ENCODE measurements around the gene CDKN1C. TPM values are rescaled to one million over a fixed set of nuclear protein-coding genes. Genes with fewer than 3 reads are reported as not detected.

CDKN1C gene
- total and polyA plus RNA-seq, 2 experiments from 2014 or later: 0.38 to 0.43 TPM

- Histone ChIP-seq H3K79me2 (ENCODE audit: insufficient read depth) (no peaks in the 10 kb centered on the region), H3K4me2 (ENCODE audit: unreplicated experiment) (no peak overlapping the region), H3K27me3 (replicated peaks; ENCODE audit: insufficient read depth) (no peaks in the 10 kb centered on the region), H3F3A (ENCODE audit: insufficient read depth) (no peaks in the 10 kb centered on the region), H3K36me3 (ENCODE audit: low read depth) (no peaks in the 10 kb centered on the region), H2AFZ (no peak overlapping the region), H3K9ac (no peak overlapping the region), H3K4me1 (ENCODE audit: insufficient read depth) (peaks cover 13% of the 10 kb centered on the region), H3K9me3 (ENCODE audit: low read depth) (no peaks in the 10 kb centered on the region), H4K20me1 (ENCODE audit: insufficient read depth) (no peaks in the 10 kb centered on the region), H3K27ac (no peak overlapping the region), H3K9me2 (ENCODE audit: insufficient read depth) (no peaks in the 10 kb centered on the region), H3K4me3 (no peak overlapping the region)
- no peak for DNase-seq
- 74 to 82% methylated on average over 4 of the region's 4 CpGs for WGBS, 2 experiments (ENCODE audit: low coverage in 1 of 2, low lambda C conversion rate in 2 of 2, missing lambda C conversion rate in 2 of 2)
- in situ Hi-C loops (cut with MboI): loop anchor here (10.0 to 25.0 kb wide), 3 partner anchors 459 to 707 kb away; partner anchors contain the start of genes C11orf21 and TSPAN32
- TF ChIP-seq EZH2 (IDR thresholded peaks at IDR 0.05; ENCODE audit: insufficient read depth, poor library complexity, severe bottlenecking): no peak
- no peak for TF ChIP-seq EZH2phosphoT487 (IDR thresholded peaks at IDR 0.05; ENCODE audit: insufficient read depth, low read depth)
These were observed 8.4 kb upstream of the CDKN1C start for GRCh38 chr11:2893935-2894334.

GRCh38 chr11:2892967-2893528, 7.5 kb upstream of the CDKN1C start:
- 46 to 51% methylated on average over 4 of the region's 4 CpGs for WGBS, 2 experiments (ENCODE audit: low coverage in 1 of 2, low lambda C conversion rate in 2 of 2, missing lambda C conversion rate in 2 of 2)
- peak overlapping the region; percentile 81 for H3K4me2 ChIP-seq (ENCODE audit: unreplicated experiment)

GRCh38 chr11:2892215-2892966, 6.8 kb upstream of the CDKN1C start:
- Histone ChIP-seq H3K9ac (peak overlapping the region; percentile 54), H3K9me2 (ENCODE audit: insufficient read depth) (no peaks in the 10 kb centered on the region), H3K4me2 (ENCODE audit: unreplicated experiment) (peak overlapping the region; percentile 81), H4K20me1 (ENCODE audit: insufficient read depth) (no peaks in the 10 kb centered on the region), H3K27me3 (replicated peaks; ENCODE audit: insufficient read depth) (no peaks in the 10 kb centered on the region), H3K27ac (no peak overlapping the region), H3K79me2 (ENCODE audit: insufficient read depth) (no peaks in the 10 kb centered on the region), H3K9me3 (ENCODE audit: low read depth) (no peaks in the 10 kb centered on the region), H2AFZ (peak overlapping the region; percentile 83), H3F3A (ENCODE audit: insufficient read depth) (no peaks in the 10 kb centered on the region), H3K4me1 (ENCODE audit: insufficient read depth) (0 out of 2 replicates have a peak, but pooled peaks cover 6% of the 10 kb centered on the region), H3K4me3 (peak overlapping the region; percentile 68), H3K36me3 (ENCODE audit: low read depth) (no peaks in the 10 kb centered on the region)
- peak; percentile 55 for DNase-seq
- 3% methylated on average over 28 to 34 of the region's 34 CpGs for WGBS, 2 experiments (ENCODE audit: low coverage in 1 of 2, low lambda C conversion rate in 2 of 2, missing lambda C conversion rate in 2 of 2)
- in situ Hi-C loops (cut with MboI): loop anchor here (10.0 to 25.0 kb wide), 3 partner anchors 458 to 705 kb away; partner anchors contain the start of genes C11orf21 and TSPAN32
- TF ChIP-seq EZH2phosphoT487 (IDR thresholded peaks at IDR 0.05; ENCODE audit: insufficient read depth, low read depth): no peak
- TF ChIP-seq EZH2 (IDR thresholded peaks at IDR 0.05; ENCODE audit: insufficient read depth, poor library complexity, severe bottlenecking): no peak

More at GRCh38 chr11:2892967-2893528, 7.5 kb upstream of the CDKN1C start:
- Histone ChIP-seq H3K27ac (no peak overlapping the region), H3K9me2 (ENCODE audit: insufficient read depth) (no peaks in the 10 kb centered on the region), H3K27me3 (replicated peaks; ENCODE audit: insufficient read depth) (no peaks in the 10 kb centered on the region), H4K20me1 (ENCODE audit: insufficient read depth) (no peaks in the 10 kb centered on the region), H3K9ac (peak overlapping the region; percentile 54; the same call in 1 of the 2 replicates), H2AFZ (peak overlapping the region; percentile 83), H3F3A (ENCODE audit: insufficient read depth) (no peaks in the 10 kb centered on the region), H3K9me3 (ENCODE audit: low read depth) (no peaks in the 10 kb centered on the region), H3K4me3 (peak overlapping the region; percentile 68), H3K36me3 (ENCODE audit: low read depth) (no peaks in the 10 kb centered on the region), H3K79me2 (ENCODE audit: insufficient read depth) (no peaks in the 10 kb centered on the region), H3K4me1 (ENCODE audit: insufficient read depth) (0 out of 2 replicates have a peak, but pooled peaks cover 6% of the 10 kb centered on the region)
- no peak for DNase-seq
- TF ChIP-seq EZH2 (IDR thresholded peaks at IDR 0.05; ENCODE audit: insufficient read depth, poor library complexity, severe bottlenecking): no peak
- no peak for TF ChIP-seq EZH2phosphoT487 (IDR thresholded peaks at IDR 0.05; ENCODE audit: insufficient read depth, low read depth)
- in situ Hi-C loops (cut with MboI): loop anchor here (10.0 to 25.0 kb wide), 3 partner anchors 458 to 706 kb away; partner anchors contain the start of genes C11orf21 and TSPAN32

- TF ChIP-seq EZH2 (IDR thresholded peaks at IDR 0.05; ENCODE audit: insufficient read depth, poor library complexity, severe bottlenecking) (no peak), EZH2phosphoT487 (IDR thresholded peaks at IDR 0.05; ENCODE audit: insufficient read depth, low read depth) (no peak)
- peak overlapping the region; percentile 68 for H3K4me3 ChIP-seq
- H3K9me3 ChIP-seq (ENCODE audit: low read depth): no peaks in the 10 kb centered on the region
- 0 out of 2 replicates have a peak, but pooled peaks cover 6% of the 10 kb centered on the region for H3K4me1 ChIP-seq (ENCODE audit: insufficient read depth)
- in situ Hi-C loops (cut with MboI): loop anchor here (10.0 to 25.0 kb wide), 3 partner anchors 457 to 704 kb away; partner anchors contain the start of genes C11orf21 and TSPAN32
- 45 to 52% methylated on average over 17 of the region's 17 CpGs for WGBS, 2 experiments (ENCODE audit: low coverage in 1 of 2, low lambda C conversion rate in 2 of 2, missing lambda C conversion rate in 2 of 2)
- H3K79me2 ChIP-seq (ENCODE audit: insufficient read depth): no peaks in the 10 kb centered on the region
- no peaks in the 10 kb centered on the region for H4K20me1 ChIP-seq (ENCODE audit: insufficient read depth)
- peak overlapping the region; percentile 81 for H3K4me2 ChIP-seq (ENCODE audit: unreplicated experiment)
- H2AFZ ChIP-seq: peak overlapping the region; percentile 83
- no peaks in the 10 kb centered on the region for H3F3A ChIP-seq (ENCODE audit: insufficient read depth)
- H3K9me2 ChIP-seq (ENCODE audit: insufficient read depth): no peaks in the 10 kb centered on the region
- H3K27me3 ChIP-seq (replicated peaks; ENCODE audit: insufficient read depth): no peaks in the 10 kb centered on the region
- DNase-seq: no peak
- H3K36me3 ChIP-seq (ENCODE audit: low read depth): no peaks in the 10 kb centered on the region
- no peak overlapping the region; the same call in 1 of the 2 replicates for H3K9ac ChIP-seq
- H3K27ac ChIP-seq: no peak overlapping the region
These were observed 6.0 kb upstream of the CDKN1C start for GRCh38 chr11:2891326-2892214.

Data from GM23248 (cell line).